HG02970 (cell line): ENCODE results near the gene BIN1.

Source experiments
- ATAC-seq: cut with Tn5 transposase; IDR thresholded peaks from one replicate; pipeline ENCODE4 v1.9.1; 2021; ENCODE audit warnings: mild to moderate bottlenecking, moderate library complexity, moderate number of reproducible peaks; ENCODE audit not compliant: unreplicated experiment, low FRiP score

The BIN1 gene

GRCh38 chr2:127051116-127052056 is 55.6 kb downstream of the BIN1 start:
- ATAC-seq = no peak

GRCh38 chr2:127050803-127051115 is 56.2 kb downstream of the BIN1 start:
- ATAC-seq = no peak

DNA sequence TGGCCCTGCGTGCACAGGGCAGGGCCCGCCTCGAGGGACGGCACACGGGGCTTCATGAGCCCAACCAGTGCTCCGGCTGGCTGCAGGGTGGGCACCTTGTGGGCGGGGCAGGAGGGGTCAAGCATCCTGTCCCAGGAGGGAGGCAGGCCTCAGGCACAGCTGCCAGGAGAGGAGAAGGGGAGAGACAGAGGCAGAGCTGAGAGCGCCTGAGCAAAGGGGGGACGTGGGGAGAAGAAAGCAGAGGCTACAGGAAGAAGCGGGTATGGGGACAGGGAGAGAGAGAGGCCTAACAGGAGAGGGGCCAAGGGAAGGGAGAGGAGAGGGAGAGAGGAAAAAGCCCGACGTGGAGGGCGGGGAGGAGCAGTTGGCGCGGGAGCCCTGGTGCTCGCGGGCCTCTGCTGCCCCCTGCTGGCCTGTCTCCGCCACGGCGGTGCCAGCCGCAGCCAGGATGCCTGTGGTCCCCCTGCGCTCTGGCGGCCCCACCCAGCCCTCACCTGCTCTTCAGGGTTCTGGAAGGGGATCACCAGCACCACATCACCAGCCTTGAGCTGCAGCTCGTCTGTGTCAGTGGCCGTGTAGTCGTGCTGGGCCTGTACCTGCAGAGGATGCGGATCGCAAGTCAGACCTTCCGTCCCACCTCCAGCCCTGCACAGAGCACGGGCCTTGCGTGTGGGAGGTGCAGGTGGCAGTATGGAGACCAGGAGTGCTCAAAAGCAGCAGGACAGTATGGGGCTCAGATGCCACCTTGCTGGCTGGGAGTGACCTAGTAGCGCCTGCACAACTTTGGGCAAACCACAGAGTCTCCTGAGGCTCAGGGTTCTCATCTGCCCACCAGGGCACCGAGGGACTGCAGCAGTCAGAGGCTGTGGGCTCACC is 56.8 kb downstream of the BIN1 start:
- no peak for ATAC-seq

- no peak for ATAC-seq
Observed at GRCh38 chr2:127048969-127049897, 57.7 kb downstream of the BIN1 start.

DNA sequence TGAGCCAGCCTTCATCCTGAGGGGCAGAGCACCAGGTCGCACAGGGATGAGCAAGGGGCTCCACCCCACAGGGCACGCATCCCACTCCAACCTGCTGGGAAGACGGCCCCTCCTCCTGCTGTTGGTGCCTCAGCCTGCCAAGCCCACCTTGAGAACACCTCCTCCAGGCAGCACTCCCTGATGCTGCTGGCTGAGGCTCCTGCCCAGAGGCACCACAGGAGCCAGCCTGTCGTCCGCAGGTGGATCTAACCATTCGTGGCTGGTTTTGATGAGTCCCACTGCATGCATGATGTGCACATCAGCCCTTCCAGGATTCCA is 58.4 kb downstream of the BIN1 start:
- ATAC-seq = no peak

- ATAC-seq = no peak
Observed at GRCh38 chr2:127047716-127048617, 59.0 kb downstream of the BIN1 start.

GRCh38 chr2:127047054-127047453 is 59.9 kb downstream of the BIN1 start:
- ATAC-seq = no peak

- ATAC-seq = no peak
Observed at GRCh38 chr2:127046579-127046978, 60.4 kb downstream of the BIN1 start.

DNA sequence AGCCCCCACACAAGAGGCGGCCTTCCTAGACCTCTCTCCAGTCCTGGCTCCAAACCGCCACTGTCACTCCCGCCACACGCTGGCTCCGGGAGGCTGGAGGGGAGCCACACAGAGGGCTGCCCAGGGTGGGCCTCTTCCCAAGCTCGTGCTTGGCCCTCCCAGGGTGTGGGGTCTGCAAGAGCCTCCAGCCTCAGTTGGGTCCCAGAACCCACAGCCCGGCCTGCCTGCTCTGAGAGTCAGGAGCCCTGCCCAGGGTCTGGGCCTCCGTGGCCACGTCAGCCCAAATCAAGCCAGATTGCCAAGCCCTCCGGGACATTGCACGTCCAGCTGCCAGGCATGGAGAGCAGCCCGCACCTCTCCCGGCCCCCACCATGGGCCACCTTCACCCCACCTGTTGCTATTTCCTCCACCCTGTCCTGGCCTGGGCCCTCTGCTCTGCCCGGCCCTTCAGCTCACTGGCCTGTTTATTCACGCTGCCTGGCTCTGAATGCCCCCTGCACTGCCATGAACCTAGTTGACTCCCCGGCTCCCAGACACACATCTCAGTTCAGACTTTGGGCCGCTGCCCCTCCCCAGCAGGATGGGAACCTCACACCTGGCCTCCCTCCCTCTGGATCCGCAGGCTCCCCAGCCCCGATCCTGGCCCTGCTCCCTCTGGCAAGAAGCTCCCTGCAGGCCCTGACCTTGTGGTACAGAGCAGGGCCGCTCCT is 61.0 kb downstream of the BIN1 start:
- no peak for ATAC-seq

GRCh38 chr2:127044977-127045661 is 61.8 kb downstream of the BIN1 start:
- ATAC-seq = no peak

- ATAC-seq = no peak
Observed at GRCh38 chr2:127044165-127044718, 62.7 kb downstream of the BIN1 start.

GRCh38 chr2:127043367-127044164 is 63.4 kb downstream of the BIN1 start:
- ATAC-seq = no peak

- ATAC-seq = no peak
Observed at GRCh38 chr2:127041259-127041970, 65.5 kb downstream of the BIN1 start.

DNA sequence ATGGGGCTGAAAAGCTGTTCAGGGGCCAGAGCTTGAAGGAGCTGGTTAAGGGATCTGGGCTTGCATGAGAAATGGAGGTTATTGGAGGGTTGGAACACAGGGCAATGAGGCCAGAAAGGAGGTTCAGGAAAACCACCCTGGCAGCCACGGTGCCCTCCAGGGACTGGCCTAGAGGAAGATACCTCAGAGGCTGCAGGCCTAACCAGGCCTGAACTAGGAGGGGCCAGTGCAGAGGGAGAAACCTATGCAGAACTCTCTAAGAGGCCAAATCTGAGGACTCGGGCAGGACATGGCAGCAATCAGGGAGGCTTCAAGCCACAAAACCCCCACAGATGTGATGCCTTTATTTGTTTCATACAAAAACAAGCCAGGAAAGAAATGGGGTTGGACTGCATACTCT is 66.8 kb downstream of the BIN1 start:
- no peak for ATAC-seq

GRCh38 chr2:127039387-127040031 is 67.4 kb downstream of the BIN1 start:
- no peak for ATAC-seq

- no peak for ATAC-seq
Observed at GRCh38 chr2:127037476-127037875, 69.5 kb downstream of the BIN1 start.
